IMR-90 (cell line): ENCODE results near the gene LTBP1. TPM values are rescaled to one million over a fixed set of nuclear protein-coding genes. Genes with fewer than 3 reads are reported as not detected.

ENCODE experiments used
- ATAC-seq: fragments of 200-7000 bp; cut with Tn5 transposase; 2 replicates; pipeline ENCODE4 v1.9.1; 2020; ENCODE audit warnings: low read depth, mild to moderate bottlenecking, moderate library complexity
- BruUV-seq: library from RNA; stranded (reverse); fragments of 400-500 nt; replicated peaks from 2 replicates; lab custom pipeline; 2021; lab: Mats Ljungman, UMichigan
- CTCF ChIA-PET: fragments of 300-600 bp; formaldehyde crosslinking; extraction: SDS; loops from one replicate; lab custom pipeline; 2021; ENCODE audit warnings: antibody characterized with exemption; lab: Yijun Ruan, JAX
- POLR2A ChIA-PET: fragments of 300-600 bp; sonication (Branson Sonifier 250); formaldehyde crosslinking; loops from one replicate; lab custom pipeline; 2022; ENCODE audit warnings: antibody characterized with exemption; ENCODE audit not compliant: unreplicated experiment; lab: Charles Lee
- DNase-seq: peaks from one replicate; pipeline ENCODE4 v3.0.0; 2013
- H2AFZ ChIP-seq: replicated peaks from 2 replicates; pipeline ENCODE3; 2013; ENCODE audit warnings: low read length, mild to moderate bottlenecking; ENCODE audit not compliant: poor library complexity
- H2AK5ac ChIP-seq: 2 replicates; pipeline ENCODE4 v1.6.1; 2013; ENCODE audit warnings: low read depth, low read length, inconsistent platforms
- H2AK9ac ChIP-seq: replicated peaks from 2 replicates; pipeline ENCODE3; 2013; ENCODE audit warnings: mild to moderate bottlenecking, low read depth, low read length, moderate library complexity; ENCODE audit not compliant: poor library complexity
- H2BK120ac ChIP-seq: 2 replicates; pipeline ENCODE4 v1.6.1; 2013; ENCODE audit warnings: low read depth, low read length, inconsistent platforms
- H2BK15ac ChIP-seq: 3 replicates; pipeline ENCODE4 v1.6.1; 2013; ENCODE audit warnings: low read depth, low read length, inconsistent platforms
- H2BK20ac ChIP-seq: 2 replicates; pipeline ENCODE4 v1.6.1; 2013; ENCODE audit warnings: low read depth, mild to moderate bottlenecking, inconsistent platforms, low read length, moderate library complexity
- H2BK5ac ChIP-seq: 2 replicates; pipeline ENCODE4 v1.6.1; 2013; ENCODE audit warnings: mild to moderate bottlenecking, low read depth, low read length, inconsistent platforms; ENCODE audit not compliant: poor library complexity, severe bottlenecking
- H3K14ac ChIP-seq: replicated peaks from 2 replicates; pipeline ENCODE4 v1.6.1; 2013; ENCODE audit warnings: low read depth, low read length, inconsistent platforms
- H3K18ac ChIP-seq: 2 replicates; pipeline ENCODE4 v1.6.1; 2013; ENCODE audit warnings: low read depth, low read length, control low read depth
- H3K23ac ChIP-seq: 2 replicates; pipeline ENCODE4 v1.6.1; 2013; ENCODE audit warnings: low read depth, low read length, inconsistent platforms
- H3K27ac ChIP-seq: 2 replicates; pipeline ENCODE4 v1.5.1; 2013; ENCODE audit warnings: mild to moderate bottlenecking, control low read depth, low read length; ENCODE audit not compliant: insufficient read depth
- H3K27me3 ChIP-seq: 2 replicates; pipeline ENCODE4 v1.6.1; 2013; ENCODE audit warnings: low read length; ENCODE audit not compliant: control insufficient read depth, insufficient read depth
- H3K36me3 ChIP-seq: 2 replicates; pipeline ENCODE4 v1.6.1; 2013; ENCODE audit warnings: low read length, mixed read lengths; ENCODE audit not compliant: control insufficient read depth, insufficient read depth
- H3K4ac ChIP-seq: 2 replicates; pipeline ENCODE4 v1.6.1; 2013; ENCODE audit warnings: low read depth, low read length, inconsistent platforms
- H3K4me1 ChIP-seq: 2 replicates; pipeline ENCODE4 v1.6.1; 2013; ENCODE audit warnings: low read length, mixed read lengths; ENCODE audit not compliant: control insufficient read depth, insufficient read depth
- H3K4me2 ChIP-seq: 2 replicates; pipeline ENCODE4 v1.6.1; 2013; ENCODE audit warnings: low read depth, mild to moderate bottlenecking, control low read depth, low read length, moderate library complexity
- H3K4me3 ChIP-seq: 2 replicates; pipeline ENCODE4 v1.5.1; 2013; ENCODE audit warnings: low read depth, mild to moderate bottlenecking, control low read depth, low read length, moderate library complexity; ENCODE audit not compliant: insufficient read depth
- H3K56ac ChIP-seq: 2 replicates; pipeline ENCODE4 v1.6.1; 2013; ENCODE audit warnings: low read length, inconsistent platforms; ENCODE audit not compliant: insufficient read depth; ENCODE audit errors: extremely low read depth
- H3K79me1 ChIP-seq, 2 experiments: 2 replicates each; pipeline ENCODE4 v1.6.1; 2013; ENCODE audit warnings: low read length in 2 of 2, inconsistent platforms in 1 of 2, low read depth in 1 of 2
- H3K9ac ChIP-seq: 2 replicates; pipeline ENCODE4 v1.6.1; 2013; ENCODE audit warnings: low read depth, low read length, control low read depth
- H3K9me1 ChIP-seq: 2 replicates; pipeline ENCODE4 v1.6.1; 2013; ENCODE audit warnings: low read length, inconsistent platforms; ENCODE audit not compliant: insufficient read depth
- H3K9me3 ChIP-seq: 2 replicates; pipeline ENCODE4 v1.6.1; 2013; ENCODE audit warnings: low read length; ENCODE audit not compliant: control insufficient read depth, insufficient read depth
- H4K20me1 ChIP-seq: 2 replicates; pipeline ENCODE4 v1.6.1; 2013; ENCODE audit warnings: low read length, inconsistent platforms; ENCODE audit not compliant: insufficient read depth
- H4K5ac ChIP-seq: 2 replicates; pipeline ENCODE4 v1.6.1; 2013; ENCODE audit warnings: mild to moderate bottlenecking, low read depth, low read length, control low read depth
- H4K8ac ChIP-seq, 2 experiments: 2 replicates each; pipeline ENCODE4 v1.6.1; 2013; ENCODE audit warnings: low read depth in 2 of 2, low read length in 2 of 2, control low read depth in 1 of 2, inconsistent platforms in 1 of 2
- H4K91ac ChIP-seq: 2 replicates; pipeline ENCODE4 v1.6.1; 2013; ENCODE audit warnings: low read depth, low read length, inconsistent platforms; ENCODE audit not compliant: insufficient read depth
- BHLHE40 ChIP-seq: fragments of 150-350 bp; IDR thresholded peaks from 2 replicates; pipeline ENCODE4 v1.6.1; 2016; ENCODE audit warnings: mild to moderate bottlenecking, low read depth, low read length
- CEBPB ChIP-seq: IDR thresholded peaks from 2 replicates; pipeline ENCODE4 v1.6.1; 2012; ENCODE audit warnings: low read depth, low read length, improper control_type of control experiment
- CHD1 ChIP-seq: IDR thresholded peaks from 2 replicates; pipeline ENCODE4 v1.6.1; 2012; ENCODE audit warnings: low read depth, low read length, improper control_type of control experiment
- FOS ChIP-seq: fragments of 150-350 bp; IDR thresholded peaks from 2 replicates; pipeline ENCODE4 v1.6.1; 2016; ENCODE audit warnings: low read depth, low read length
- MAFK ChIP-seq: IDR thresholded peaks from 2 replicates; pipeline ENCODE4 v1.6.1; 2012; ENCODE audit warnings: low read depth, low read length, improper control_type of control experiment
- MAZ ChIP-seq: IDR thresholded peaks from 2 replicates; pipeline ENCODE4 v1.6.1; 2012; ENCODE audit warnings: low read depth, mild to moderate bottlenecking, low read length, improper control_type of control experiment, moderate library complexity, borderline replicate concordance
- MXI1 ChIP-seq: IDR thresholded peaks from 2 replicates; pipeline ENCODE4 v1.6.1; 2012; ENCODE audit warnings: low read depth, mild to moderate bottlenecking, low read length, moderate library complexity, borderline replicate concordance
- NFE2L2 ChIP-seq: fragments of 150-350 bp; IDR thresholded peaks from 2 replicates; pipeline ENCODE4 v1.6.1; 2016; ENCODE audit warnings: low read depth, mild to moderate bottlenecking, low read length
- POLR2A ChIP-seq: IDR thresholded peaks from 2 replicates; pipeline ENCODE4 v1.6.1; 2012; ENCODE audit warnings: mild to moderate bottlenecking, low read depth, low read length
- RAD21 ChIP-seq: IDR thresholded peaks from 2 replicates; pipeline ENCODE4 v1.6.1; 2012; ENCODE audit warnings: low read length, improper control_type of control experiment
- RCOR1 ChIP-seq: IDR thresholded peaks from 2 replicates; pipeline ENCODE4 v1.6.1; 2012; ENCODE audit warnings: mild to moderate bottlenecking, low read length, improper control_type of control experiment; ENCODE audit not compliant: insufficient replicate concordance
- RFX5 ChIP-seq: IDR thresholded peaks from 2 replicates; pipeline ENCODE4 v1.8.0; 2012; ENCODE audit warnings: low read depth, mild to moderate bottlenecking, low read length, moderate library complexity
- SMC3 ChIP-seq: fragments of 150-350 bp; IDR thresholded peaks from 2 replicates; pipeline ENCODE4 v1.6.1; 2016; ENCODE audit warnings: low read depth, mild to moderate bottlenecking, antibody characterized with exemption, low read length, moderate library complexity
- USF2 ChIP-seq: fragments of 150-350 bp; IDR thresholded peaks from 2 replicates; pipeline ENCODE4 v1.6.1; 2017; ENCODE audit warnings: mild to moderate bottlenecking, antibody characterized with exemption, low read length, low read depth
- WGBS, 2 experiments: methylation state at CpG; one replicate each; pipeline versions ENCODE4 v1.1.5 to v1.1.7; 2013; ENCODE audit warnings: missing lambda C conversion rate in 2 of 2; ENCODE audit not compliant: insufficient read length in 1 of 2; ENCODE audit errors: extremely low coverage in 2 of 2; 5-methylcytosine and 5-hydroxymethylcytosine counted together
- dilution Hi-C: fragments of 300-500 bp; cut with HindIII; formaldehyde crosslinking; loops from one replicate; pipeline ENCODE4 v1.14.3; 2018; ENCODE audit warnings: low sequenced_read_pairs; ENCODE audit not compliant: unreplicated experiment
- in situ Hi-C: fragments of 300-500 bp; cut with MboI; formaldehyde crosslinking; loops from 3 replicates; pipeline ENCODE4 v1.14.3; 2019; ENCODE audit warnings: low sequenced_read_pairs, inconsistent platforms, mixed read lengths
- intact Hi-C: fragments of 100-400 bp; cut with micrococcal nuclease; formaldehyde crosslinking; loops from 2 replicates; pipeline ENCODE4 v1.10.0; 2022
- polyA plus RNA-seq, 3 experiments: library from polyadenylated mRNA; depleted of rRNA; stranded (reverse); fragments of >200 nt; gene quantifications; 2 replicates each; pipeline ENCODE4 v1.2.3, GENCODE V29; 2012; ENCODE audit warnings: low replicate concordance in 1 of 3
- total RNA-seq: library from RNA; depleted of rRNA; stranded (reverse); fragments of >200 nt; gene quantifications from 2 replicates; pipeline ENCODE4 v1.2.3, GENCODE V29; 2012
- TF ChIP-seq, protein P1 (sequence below): conservative IDR thresholded peaks from 2 replicates; pipeline ENCODE4 v1.5.1; 2012; ENCODE audit warnings: mild to moderate bottlenecking, low read depth, low read length, improper control_type of control experiment
- TF ChIP-seq, protein P2 (sequence below): fragments of 150-350 bp; IDR thresholded peaks from 2 replicates; pipeline ENCODE4 v1.6.1; 2016; ENCODE audit warnings: low read depth, mild to moderate bottlenecking, low read length, moderate library complexity, borderline replicate concordance

Gene LTBP1
- total and polyA plus RNA-seq, 2 of the 4 experiments (the other 2 are of a cell fraction): 235 to 326 TPM

DNA sequence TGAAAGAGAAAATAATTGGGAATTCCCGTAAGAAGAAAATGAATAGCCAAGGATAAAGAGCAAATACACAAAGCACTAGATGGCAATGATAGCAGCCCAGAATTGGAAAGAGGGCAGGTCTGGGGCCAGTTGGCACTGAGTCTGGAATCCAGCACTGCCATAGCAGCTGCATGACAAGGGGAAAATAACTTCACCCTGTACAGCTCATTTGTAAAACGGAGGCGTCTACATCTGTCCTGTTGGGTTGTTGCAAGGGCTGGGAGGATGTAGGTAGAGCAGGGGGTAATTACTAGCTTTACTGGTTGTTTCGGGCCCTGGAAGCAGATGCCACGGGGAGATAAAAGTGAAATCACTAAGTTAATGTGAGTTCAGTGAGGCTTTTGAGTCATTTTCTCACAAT is 419.7 kb downstream of the LTBP1 start:
- H4K91ac ChIP-seq: no peak overlapping the region
- H3K4me2 ChIP-seq: no peak overlapping the region
- H3K9me3 ChIP-seq: no peaks in the 10 kb centered on the region
- no peak overlapping the region for H3K56ac ChIP-seq
- H3K4me1 ChIP-seq: peaks cover 3% of the 10 kb centered on the region
- no peaks in the 10 kb centered on the region for H3K27me3 ChIP-seq
- no peak overlapping the region for H3K4me3 ChIP-seq
- no peak overlapping the region for H2BK15ac ChIP-seq
- no TSS peak for BruUV-seq
- no peak for DNase-seq
- H3K36me3 ChIP-seq: peaks cover 47% of the 10 kb centered on the region
- H3K9me1 ChIP-seq: no peaks in the 10 kb centered on the region; the same call in 1 of the 2 replicates
- peak overlapping the region; percentile 33 for H2AK9ac ChIP-seq
- 0 out of 4 replicates have a peak overlapping the region, but pooled peaks of 1 of the 2 experiments have one; percentile 7 for H4K8ac ChIP-seq
- H2BK120ac ChIP-seq: no peak overlapping the region
- dilution Hi-C loops: no loop called here
- no peak overlapping the region for H2BK20ac ChIP-seq
- intact Hi-C loops: no loop called here
- no peak overlapping the region for H2AK5ac ChIP-seq
- ATAC-seq: no peak
- no peak overlapping the region for H3K27ac ChIP-seq
- POLR2A ChIA-PET: no interaction called here
- H3K14ac ChIP-seq: no peak overlapping the region
- H3K79me1 ChIP-seq: peaks cover 18 to 24% of the 10 kb centered on the region in 2 experiments
- H4K5ac ChIP-seq: no peak overlapping the region
- H2AFZ ChIP-seq: no peak overlapping the region
- WGBS, 2 experiments: 86% methylated on average over 1 of the region's 5 CpGs; no CpG with 5 or more reads in 1 of the 2 experiments
- TF ChIP-seq NFE2L2: no peak
- TF ChIP-seq USF2: no peak
- TF ChIP-seq MAZ: no peak
- no peak for TF ChIP-seq CHD1
- TF ChIP-seq, protein P1, sequence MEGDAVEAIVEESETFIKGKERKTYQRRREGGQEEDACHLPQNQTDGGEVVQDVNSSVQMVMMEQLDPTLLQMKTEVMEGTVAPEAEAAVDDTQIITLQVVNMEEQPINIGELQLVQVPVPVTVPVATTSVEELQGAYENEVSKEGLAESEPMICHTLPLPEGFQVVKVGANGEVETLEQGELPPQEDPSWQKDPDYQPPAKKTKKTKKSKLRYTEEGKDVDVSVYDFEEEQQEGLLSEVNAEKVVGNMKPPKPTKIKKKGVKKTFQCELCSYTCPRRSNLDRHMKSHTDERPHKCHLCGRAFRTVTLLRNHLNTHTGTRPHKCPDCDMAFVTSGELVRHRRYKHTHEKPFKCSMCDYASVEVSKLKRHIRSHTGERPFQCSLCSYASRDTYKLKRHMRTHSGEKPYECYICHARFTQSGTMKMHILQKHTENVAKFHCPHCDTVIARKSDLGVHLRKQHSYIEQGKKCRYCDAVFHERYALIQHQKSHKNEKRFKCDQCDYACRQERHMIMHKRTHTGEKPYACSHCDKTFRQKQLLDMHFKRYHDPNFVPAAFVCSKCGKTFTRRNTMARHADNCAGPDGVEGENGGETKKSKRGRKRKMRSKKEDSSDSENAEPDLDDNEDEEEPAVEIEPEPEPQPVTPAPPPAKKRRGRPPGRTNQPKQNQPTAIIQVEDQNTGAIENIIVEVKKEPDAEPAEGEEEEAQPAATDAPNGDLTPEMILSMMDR: no peak
- TF ChIP-seq RFX5: no peak
- no peak for TF ChIP-seq POLR2A
- TF ChIP-seq SMC3: no peak
- TF ChIP-seq BHLHE40: no peak
- no peak for TF ChIP-seq CEBPB
- no peak for TF ChIP-seq MAFK
- no peak for TF ChIP-seq MXI1
- TF ChIP-seq RAD21: no peak
- no peak for TF ChIP-seq FOS
- TF ChIP-seq RCOR1: no peak
- TF ChIP-seq, protein P2, sequence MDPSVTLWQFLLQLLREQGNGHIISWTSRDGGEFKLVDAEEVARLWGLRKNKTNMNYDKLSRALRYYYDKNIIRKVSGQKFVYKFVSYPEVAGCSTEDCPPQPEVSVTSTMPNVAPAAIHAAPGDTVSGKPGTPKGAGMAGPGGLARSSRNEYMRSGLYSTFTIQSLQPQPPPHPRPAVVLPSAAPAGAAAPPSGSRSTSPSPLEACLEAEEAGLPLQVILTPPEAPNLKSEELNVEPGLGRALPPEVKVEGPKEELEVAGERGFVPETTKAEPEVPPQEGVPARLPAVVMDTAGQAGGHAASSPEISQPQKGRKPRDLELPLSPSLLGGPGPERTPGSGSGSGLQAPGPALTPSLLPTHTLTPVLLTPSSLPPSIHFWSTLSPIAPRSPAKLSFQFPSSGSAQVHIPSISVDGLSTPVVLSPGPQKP: no peak
- CTCF ChIA-PET: interaction anchor here (1.0 kb wide), 1 partner anchor 29 kb away, joined by 6 read pairs; no protein-coding TSS in a partner anchor
- no peaks in the 10 kb centered on the region for H4K20me1 ChIP-seq
- no peak overlapping the region for H2BK5ac ChIP-seq
- H3K4ac ChIP-seq: no peak overlapping the region
- H3K18ac ChIP-seq: no peak overlapping the region
- in situ Hi-C loops: no loop called here
- H3K23ac ChIP-seq: no peak overlapping the region
- no peak overlapping the region for H3K9ac ChIP-seq
